Neuronal stem cell (in vitro differentiated cells): ENCODE measurements around the gene MTRF1L.

Experiments
- DNase-seq: peaks from one replicate; pipeline ENCODE4 v3.0.0-alpha.2; 2013; ENCODE audit warnings: low spot score
- H2AFZ ChIP-seq: one replicate; pipeline ENCODE4 v1.6.1; 2013; ENCODE audit warnings: mild to moderate bottlenecking, low read length, inconsistent platforms
- H2AK5ac ChIP-seq: 2 replicates; pipeline ENCODE4 v1.6.1; 2013; ENCODE audit warnings: low read depth, mild to moderate bottlenecking, inconsistent platforms, low read length, moderate library complexity, mixed read lengths
- H2BK120ac ChIP-seq: 2 replicates; pipeline ENCODE4 v1.6.1; 2013; ENCODE audit warnings: low read depth, mild to moderate bottlenecking, inconsistent platforms, low read length, moderate library complexity, mixed read lengths
- H2BK12ac ChIP-seq: one replicate; pipeline ENCODE4 v1.6.1; 2013; ENCODE audit warnings: low read length, inconsistent platforms
- H2BK15ac ChIP-seq: 2 replicates; pipeline ENCODE4 v1.6.1; 2013; ENCODE audit warnings: mild to moderate bottlenecking, low read length, inconsistent platforms, mixed read lengths
- H2BK5ac ChIP-seq: one replicate; pipeline ENCODE4 v1.6.1; 2013; ENCODE audit warnings: inconsistent platforms, mild to moderate bottlenecking, low read length, moderate library complexity
- H3K14ac ChIP-seq: one replicate; pipeline ENCODE4 v1.6.1; 2013; ENCODE audit warnings: low read length, inconsistent platforms
- H3K18ac ChIP-seq: 2 replicates; pipeline ENCODE4 v1.6.1; 2013; ENCODE audit warnings: low read length, inconsistent platforms
- H3K23ac ChIP-seq: 2 replicates; pipeline ENCODE4 v1.6.1; 2013; ENCODE audit warnings: low read depth, mild to moderate bottlenecking, mixed read lengths, low read length, inconsistent platforms; ENCODE audit not compliant: poor library complexity
- H3K27ac ChIP-seq: replicated peaks from 3 replicates; pipeline ENCODE4 v1.5.1; 2013; ENCODE audit warnings: low read length, inconsistent platforms
- H3K27me3 ChIP-seq, 3 experiments: 2 replicates each; pipeline ENCODE4 v1.6.1; 2013; ENCODE audit warnings: low read length in 3 of 3, mild to moderate bottlenecking in 2 of 3, inconsistent platforms in 1 of 3, low read depth in 1 of 3, mixed read lengths in 1 of 3, moderate library complexity in 1 of 3; ENCODE audit not compliant: control insufficient read depth in 3 of 3, insufficient read depth in 3 of 3
- H3K36me3 ChIP-seq, 2 donors: replicated peaks in 1 of 2; 2 replicates each; pipeline ENCODE4 v1.6.1; 2013; ENCODE audit warnings: low read length in 2 of 2; ENCODE audit not compliant: control insufficient read depth in 2 of 2, insufficient read depth in 2 of 2
- H3K4ac ChIP-seq: 2 replicates; pipeline ENCODE4 v1.6.1; 2013; ENCODE audit warnings: inconsistent platforms, mild to moderate bottlenecking, low read length, moderate library complexity
- H3K4me1 ChIP-seq, 2 donors: 1 replicate in 1 of 2; 2 replicates in 1 of 2; pipeline ENCODE4 v1.6.1; 2013; ENCODE audit warnings: low read length in 2 of 2, low read depth in 1 of 2; ENCODE audit not compliant: control insufficient read depth in 2 of 2, insufficient read depth in 1 of 2
- H3K4me2 ChIP-seq: one replicate; pipeline ENCODE4 v1.6.1; 2013; ENCODE audit warnings: mild to moderate bottlenecking, low read length, inconsistent platforms; ENCODE audit not compliant: insufficient read depth, poor library complexity, severe bottlenecking
- H3K4me3 ChIP-seq, 2 donors: 2 replicates each; pipeline ENCODE4 v1.5.1; 2013; ENCODE audit warnings: low read length in 2 of 2, mild to moderate bottlenecking in 2 of 2, inconsistent platforms in 1 of 2, moderate library complexity in 1 of 2
- H3K79me1 ChIP-seq: one replicate; pipeline ENCODE4 v1.6.1; 2013; ENCODE audit warnings: low read depth, mild to moderate bottlenecking, inconsistent platforms, low read length, moderate library complexity
- H3K9ac ChIP-seq: one replicate; pipeline ENCODE4 v1.6.1; 2013; ENCODE audit warnings: mild to moderate bottlenecking, low read depth, low read length, inconsistent platforms; ENCODE audit not compliant: poor library complexity
- H3K9me3 ChIP-seq, 2 donors: replicated peaks in 1 of 2; 2 replicates each; pipeline versions ENCODE3 to v1.6.1; 2013; ENCODE audit warnings: low read length in 2 of 2, mild to moderate bottlenecking in 2 of 2, inconsistent platforms in 1 of 2, low read depth in 1 of 2, mixed read lengths in 1 of 2, moderate library complexity in 1 of 2; ENCODE audit not compliant: control insufficient read depth in 2 of 2, insufficient read depth in 1 of 2
- H4K8ac ChIP-seq: one replicate; pipeline ENCODE4 v1.6.1; 2013; ENCODE audit warnings: low read depth, mild to moderate bottlenecking, inconsistent platforms, low read length, moderate library complexity
- H4K91ac ChIP-seq: one replicate; pipeline ENCODE4 v1.6.1; 2013; ENCODE audit warnings: low read length, low read depth, mild to moderate bottlenecking, inconsistent platforms; ENCODE audit not compliant: poor library complexity
- WGBS, 2 donors: extraction: QIAGEN DNeasy Blood & Tissue Kit; methylation state at CpG; one replicate each; pipeline ENCODE4 v1.1.7; 2013; ENCODE audit warnings: missing lambda C conversion rate in 2 of 2, mixed read lengths in 1 of 2; ENCODE audit not compliant: insufficient read length in 2 of 2, insufficient replicate concordance in 1 of 2; ENCODE audit errors: extremely low coverage in 2 of 2; 5-methylcytosine and 5-hydroxymethylcytosine counted together

The MTRF1L gene

GRCh38 chr6:153018355-153018754, 15.8 kb upstream of the MTRF1L start:
- Histone ChIP-seq H3K36me3 (peaks cover 0 to 2% of the 10 kb centered on the region in 2 donors), H3K9ac (no peak overlapping the region), H2AK5ac (no peak overlapping the region), H2AFZ (no peak overlapping the region), H4K8ac (no peak overlapping the region), H3K4me3 (no peak overlapping the region), H2BK15ac (no peak overlapping the region), H2BK12ac (no peak overlapping the region), H3K4ac (no peak overlapping the region), H2BK120ac (no peak overlapping the region), H3K4me1 (no peaks in the 10 kb centered on the region), H3K4me2 (no peak overlapping the region), H2BK5ac (no peak overlapping the region), H3K23ac (no peak overlapping the region), H3K18ac (no peak overlapping the region), H3K27me3 (no peaks in the 10 kb centered on the region), H3K27ac (no peak overlapping the region), H3K9me3 (no peaks in the 10 kb centered on the region), H3K79me1 (no peaks in the 10 kb centered on the region), H4K91ac (no peak overlapping the region), H3K14ac (no peak overlapping the region)
- no CpG with 5 or more reads among the region's 3 CpGs for WGBS, 2 donors
- DNase-seq, result no peak

GRCh38 chr6:153016846-153017245, 14.3 kb upstream of the MTRF1L start:
- H3K23ac ChIP-seq, result no peak overlapping the region
- no peak overlapping the region for H2BK12ac ChIP-seq
- H4K91ac ChIP-seq, result no peak overlapping the region
- DNase-seq, result no peak
- H3K4me2 ChIP-seq, result no peak overlapping the region
- H4K8ac ChIP-seq, result no peak overlapping the region
- H3K9ac ChIP-seq, result no peak overlapping the region
- no peaks in the 10 kb centered on the region for H3K4me1 ChIP-seq
- peaks cover 0 to 2% of the 10 kb centered on the region in 2 donors for H3K36me3 ChIP-seq
- H3K27ac ChIP-seq, result no peak overlapping the region
- no peaks in the 10 kb centered on the region for H3K9me3 ChIP-seq
- WGBS, 2 donors, result no CpG with 5 or more reads among the region's 3 CpGs
- no peak overlapping the region for H3K14ac ChIP-seq
- H2BK15ac ChIP-seq, result no peak overlapping the region
- H3K27me3 ChIP-seq, result no peaks in the 10 kb centered on the region
- no peak overlapping the region for H2AK5ac ChIP-seq
- no peak overlapping the region for H3K4ac ChIP-seq
- no peak overlapping the region for H2BK5ac ChIP-seq
- no peak overlapping the region for H2AFZ ChIP-seq
- no peak overlapping the region for H3K18ac ChIP-seq
- H3K4me3 ChIP-seq, result no peak overlapping the region
- no peaks in the 10 kb centered on the region for H3K79me1 ChIP-seq
- no peak overlapping the region for H2BK120ac ChIP-seq

- no peak overlapping the region for H2BK120ac ChIP-seq
- no peaks in the 10 kb centered on the region for H3K27me3 ChIP-seq
- no peak overlapping the region for H3K27ac ChIP-seq
- H3K14ac ChIP-seq, result no peak overlapping the region
- no peak overlapping the region for H3K4ac ChIP-seq
- no peak overlapping the region for H3K4me2 ChIP-seq
- H3K9me3 ChIP-seq, result no peaks in the 10 kb centered on the region
- no peak overlapping the region for H3K4me3 ChIP-seq
- no peak overlapping the region for H4K8ac ChIP-seq
- no peak overlapping the region for H3K23ac ChIP-seq
- no peak overlapping the region for H4K91ac ChIP-seq
- WGBS, 2 donors, result no CpG with 5 or more reads among the region's 4 CpGs
- H2AK5ac ChIP-seq, result no peak overlapping the region
- no peak overlapping the region for H2BK5ac ChIP-seq
- no peak overlapping the region for H2BK12ac ChIP-seq
- no peak overlapping the region for H3K18ac ChIP-seq
- H2AFZ ChIP-seq, result no peak overlapping the region
- H3K79me1 ChIP-seq, result no peaks in the 10 kb centered on the region
- H3K36me3 ChIP-seq, result no peaks in the 10 kb centered on the region
- no peaks in the 10 kb centered on the region for H3K4me1 ChIP-seq
- no peak overlapping the region for H2BK15ac ChIP-seq
- no peak overlapping the region for H3K9ac ChIP-seq
- no peak for DNase-seq
Measured at GRCh38 chr6:153015094-153015640, 12.7 kb upstream of the MTRF1L start.

GRCh38 chr6:153013438-153013837, 10.9 kb upstream of the MTRF1L start:
- H3K23ac ChIP-seq, result no peak overlapping the region
- no peak overlapping the region for H3K18ac ChIP-seq
- H3K79me1 ChIP-seq, result no peaks in the 10 kb centered on the region
- H2BK15ac ChIP-seq, result no peak overlapping the region
- no peak for DNase-seq
- no peak overlapping the region for H3K27ac ChIP-seq
- H3K4me1 ChIP-seq, result no peaks in the 10 kb centered on the region
- no peak overlapping the region for H2BK12ac ChIP-seq
- H2AK5ac ChIP-seq, result no peak overlapping the region
- no peak overlapping the region for H3K14ac ChIP-seq
- no peak overlapping the region for H3K4ac ChIP-seq
- no peak overlapping the region for H3K4me2 ChIP-seq
- no peak overlapping the region for H2BK5ac ChIP-seq
- no peak overlapping the region for H3K9ac ChIP-seq
- no peaks in the 10 kb centered on the region for H3K9me3 ChIP-seq
- H4K91ac ChIP-seq, result no peak overlapping the region
- no peaks in the 10 kb centered on the region for H3K27me3 ChIP-seq
- H2AFZ ChIP-seq, result no peak overlapping the region
- no peak overlapping the region for H4K8ac ChIP-seq
- no peaks in the 10 kb centered on the region for H3K36me3 ChIP-seq
- no peak overlapping the region for H3K4me3 ChIP-seq
- H2BK120ac ChIP-seq, result no peak overlapping the region
- no CpG with 5 or more reads among the region's 2 CpGs for WGBS, 2 donors
